ENCODE results near the gene OR52K1. TPM values are rescaled to one million over a fixed set of nuclear protein-coding genes. Genes with fewer than 3 reads are reported as not detected.

Gene OR52K1
- total RNA-seq, 1 experiment from 2014 or later, result not detected

GRCh38 chr11:4523666-4524065 is 41.2 kb downstream of the OR52K1 start (continued):
- no peak for TF ChIP-seq CTCF (IDR thresholded peaks at IDR 0.05 in 2 of 3, conservative IDR thresholded peaks at IDR 0.05 in 1 of 3; ENCODE audit: borderline replicate concordance in 1 of 3, insufficient read depth in 1 of 3, low read depth in 2 of 3, low read length in 2 of 3)
- TF ChIP-seq POLR2AphosphoS5 (IDR thresholded peaks at IDR 0.05; ENCODE audit: low read depth, low read length), result no peak
- no peak for TF ChIP-seq CEBPB (IDR thresholded peaks at IDR 0.05; ENCODE audit: low read depth)
- TF ChIP-seq JUND (IDR thresholded peaks at IDR 0.05), result no peak
- TF ChIP-seq EGR1 (IDR thresholded peaks at IDR 0.05; ENCODE audit: low read depth), result no peak
- no peak for TF ChIP-seq SRF (IDR thresholded peaks at IDR 0.05; ENCODE audit: low read depth)
- TF ChIP-seq SIN3A (IDR thresholded peaks at IDR 0.05; ENCODE audit: low read depth), result no peak
- TF ChIP-seq TCF7L2 (IDR thresholded peaks at IDR 0.05; ENCODE audit: borderline replicate concordance, extremely low read depth, insufficient read depth, insufficient read length), result no peak
- no peak for TF ChIP-seq EZH2 (IDR thresholded peaks at IDR 0.05)

GRCh38 chr11:4527926-4528325 is 45.5 kb downstream of the OR52K1 start:
- Histone ChIP-seq H3K4me1 (ENCODE audit: control insufficient read depth in 1 of 2, insufficient read depth in 2 of 2, low read length in 2 of 2) (no peaks in the 10 kb centered on the region), H3K4me2 (ENCODE audit: low read length) (no peak overlapping the region), H3K4me3 (replicated peaks in 1 of 2; ENCODE audit: low read depth in 1 of 2, low read length in 2 of 2) (no peak overlapping the region), H2AFZ (ENCODE audit: low read depth, low read length, poor library complexity, severe bottlenecking) (no peak overlapping the region), H3K9ac (ENCODE audit: low read length) (no peak overlapping the region), H3K9me2 (ENCODE audit: insufficient read depth) (no peaks in the 10 kb centered on the region), H3K27ac (ENCODE audit: low read depth, low read length) (no peak overlapping the region), H4K20me1 (ENCODE audit: insufficient read depth) (no peaks in the 10 kb centered on the region), H3K79me2 (ENCODE audit: insufficient read depth, low read length) (no peaks in the 10 kb centered on the region), H3K9me3 (ENCODE audit: control insufficient read depth in 1 of 2, insufficient read depth in 1 of 2, low read depth in 1 of 2, low read length in 2 of 2) (no peaks in the 10 kb centered on the region), H3K36me3 (ENCODE audit: control insufficient read depth in 1 of 2, insufficient read depth in 2 of 2, low read length in 2 of 2) (no peaks in the 10 kb centered on the region), H3K27me3 (ENCODE audit: insufficient read depth, low read length) (peaks cover 50% of the 10 kb centered on the region)
- ChIA-PET RAD21 (ENCODE audit: low non-redundant PET in 1 of 2, low total read pairs in 2 of 2, uncharacterized antibody in 2 of 2, unreplicated experiment in 2 of 2) (no interaction called here), CTCF (no interaction called here), POLR2A (no interaction called here)
- intact Hi-C loops (cut with micrococcal nuclease), result no loop called here
- DNase-seq (ENCODE audit: low read depth, low spot score) (no peak), ATAC-seq (no peak)
- no TSS peak for BruUV-seq (replicated peaks)
- TF ChIP-seq ZBTB33 (IDR thresholded peaks at IDR 0.05; ENCODE audit: extremely low read depth, insufficient replicate concordance, low read length) (no peak), ATF3 (IDR thresholded peaks at IDR 0.05) (no peak), ZFX (IDR thresholded peaks at IDR 0.05) (no peak), FOSL1 (IDR thresholded peaks at IDR 0.05; ENCODE audit: low read depth) (no peak), POLR2AphosphoS5 (IDR thresholded peaks at IDR 0.05; ENCODE audit: low read depth, low read length) (no peak), ZNF274 (IDR thresholded peaks at IDR 0.05; ENCODE audit: low read depth, low read length) (no peak), EZH2phosphoT487 (IDR thresholded peaks at IDR 0.05; ENCODE audit: borderline replicate concordance) (no peak), REST (IDR thresholded peaks at IDR 0.05; ENCODE audit: low read depth) (no peak), CTCF (IDR thresholded peaks at IDR 0.05 in 2 of 3, conservative IDR thresholded peaks at IDR 0.05 in 1 of 3; ENCODE audit: borderline replicate concordance in 1 of 3, insufficient read depth in 1 of 3, low read depth in 2 of 3, low read length in 2 of 3) (no peak)

Measured in HCT116 (cell line).